Measurements from ENCODE around the gene RIIAD1. TPM values are rescaled to one million over a fixed set of nuclear protein-coding genes. Genes with fewer than 3 reads are reported as not detected.

The RIIAD1 gene
- total RNA-seq, 1 experiment from 2014 or later = not detected

DNA sequence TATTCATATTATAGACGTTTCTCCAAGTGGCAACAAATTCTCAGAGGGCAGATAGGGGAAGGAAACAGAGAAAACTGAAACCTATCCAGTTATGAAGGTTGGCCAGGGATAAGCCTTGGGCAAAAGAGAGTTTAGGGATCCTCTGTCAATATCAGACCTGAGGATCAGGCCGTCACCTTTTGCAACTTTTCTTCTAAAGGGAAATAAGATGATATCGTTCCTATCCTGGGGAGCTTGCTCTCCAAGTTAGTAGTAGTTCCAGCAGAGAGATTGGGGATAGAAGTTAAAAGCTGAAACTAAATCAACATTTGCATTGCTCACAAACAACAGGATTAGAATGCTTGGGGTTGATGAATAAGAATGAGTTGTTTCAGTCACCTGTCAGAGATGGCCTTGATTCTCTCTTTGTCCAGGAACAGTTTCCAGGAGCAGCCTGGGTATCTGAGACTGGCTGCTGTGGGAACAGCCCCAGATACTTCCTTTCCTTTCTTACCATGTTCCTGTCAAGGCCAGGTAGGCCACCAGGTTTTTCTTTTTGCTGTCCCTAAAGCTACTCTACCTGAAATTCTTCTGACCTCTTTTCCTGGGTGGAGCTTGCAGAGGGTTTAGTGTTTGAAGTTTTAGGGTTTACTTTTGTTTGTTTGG, 2.5 kb downstream of the RIIAD1 start:
- Mint-ChIP-seq H3K9me3 (no peaks in the 10 kb centered on the region), H3K27me3 (ENCODE audit: low read depth) (peaks cover 66% of the 10 kb centered on the region), H3K27ac (no peak overlapping the region), H3K4me1 (peaks cover 32% of the 10 kb centered on the region), H3K4me3 (no peak overlapping the region), H3K36me3 (no peaks in the 10 kb centered on the region)
- ATAC-seq = peak; percentile 8; the same call in 1 of the 2 replicates
- ChIA-PET CTCF (interaction anchor here (1.0 to 1.6 kb wide), 3 partner anchors 8 to 113 kb away, joined by 3 to 11 read pairs (median 4); partner anchors contain the start of gene CELF3), POLR2A (no interaction called here)
- TF ChIP-seq TEAD1 (CRISPR knock-in tag; IDR thresholded peaks at IDR 0.05) = no peak
- no peak for TF ChIP-seq SMAD3 (CRISPR knock-in tag; IDR thresholded peaks at IDR 0.05; ENCODE audit: borderline replicate concordance)
- TF ChIP-seq GRHL2 (CRISPR knock-in tag; IDR thresholded peaks at IDR 0.05; ENCODE audit: insufficient replicate concordance, severe bottlenecking) = no peak
- no peak for TF ChIP-seq ZNF232 (CRISPR knock-in tag; IDR thresholded peaks at IDR 0.05)
- TF ChIP-seq, protein P1, sequence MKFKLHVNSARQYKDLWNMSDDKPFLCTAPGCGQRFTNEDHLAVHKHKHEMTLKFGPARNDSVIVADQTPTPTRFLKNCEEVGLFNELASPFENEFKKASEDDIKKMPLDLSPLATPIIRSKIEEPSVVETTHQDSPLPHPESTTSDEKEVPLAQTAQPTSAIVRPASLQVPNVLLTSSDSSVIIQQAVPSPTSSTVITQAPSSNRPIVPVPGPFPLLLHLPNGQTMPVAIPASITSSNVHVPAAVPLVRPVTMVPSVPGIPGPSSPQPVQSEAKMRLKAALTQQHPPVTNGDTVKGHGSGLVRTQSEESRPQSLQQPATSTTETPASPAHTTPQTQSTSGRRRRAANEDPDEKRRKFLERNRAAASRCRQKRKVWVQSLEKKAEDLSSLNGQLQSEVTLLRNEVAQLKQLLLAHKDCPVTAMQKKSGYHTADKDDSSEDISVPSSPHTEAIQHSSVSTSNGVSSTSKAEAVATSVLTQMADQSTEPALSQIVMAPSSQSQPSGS (CRISPR knock-in tag; IDR thresholded peaks at IDR 0.05; ENCODE audit: borderline replicate concordance, low read depth) = no peak
- TF ChIP-seq EMX1 (CRISPR knock-in tag; IDR thresholded peaks at IDR 0.05) = no peak
- peak; percentile 73 for TF ChIP-seq PRDM15 (CRISPR knock-in tag; IDR thresholded peaks at IDR 0.05)
- no peak for DNase-seq (ENCODE audit: low spot score)

DNA sequence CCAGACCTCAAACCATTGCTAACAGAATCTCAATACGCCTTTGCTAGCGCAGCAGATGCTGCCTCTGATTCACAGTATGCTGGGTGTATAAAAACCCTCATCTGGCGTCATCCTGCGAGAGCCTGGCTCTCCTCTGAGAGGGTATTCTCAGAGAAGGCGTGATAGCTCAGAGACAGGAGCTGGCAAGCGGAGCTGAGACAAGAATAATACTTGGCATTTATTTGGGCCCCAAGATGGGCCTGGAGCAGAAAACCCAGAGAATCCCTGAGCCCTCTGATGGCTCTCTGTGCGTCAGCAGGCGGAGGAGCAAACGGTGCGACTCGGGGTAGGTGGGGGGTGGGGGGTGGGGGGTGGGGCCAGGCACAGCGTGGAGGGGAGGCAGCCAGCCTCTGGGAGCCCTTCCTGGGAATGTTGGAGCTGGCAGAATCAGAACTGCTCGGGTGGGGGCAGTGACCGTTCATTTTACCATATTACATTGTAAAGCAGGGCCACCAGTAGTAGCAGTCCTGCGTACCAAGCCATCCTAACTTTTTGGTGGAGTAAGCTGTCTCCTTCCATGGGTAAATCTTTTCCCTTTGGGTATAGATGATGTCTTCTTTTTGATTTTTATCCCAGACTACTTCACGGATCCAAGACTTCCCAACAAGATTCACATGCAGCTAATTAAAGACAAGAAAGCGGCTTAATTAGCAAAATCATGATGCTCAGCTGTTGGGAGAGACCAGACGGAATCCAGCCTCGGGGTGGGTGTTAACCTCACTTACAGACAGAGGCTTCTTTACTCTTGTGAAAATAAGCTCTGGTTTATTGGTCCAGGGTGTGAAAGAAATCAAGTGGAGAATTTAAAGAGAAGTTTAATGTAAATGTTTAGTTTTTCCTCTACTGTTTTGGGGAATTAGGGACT, 7.1 kb downstream of the RIIAD1 start:
- H3K9me3 Mint-ChIP-seq = no peaks in the 10 kb centered on the region
- H3K27ac Mint-ChIP-seq = no peak overlapping the region
- TF ChIP-seq RORB (CRISPR knock-in tag; IDR thresholded peaks at IDR 0.05) (no peak), ELF4 (CRISPR knock-in tag; IDR thresholded peaks at IDR 0.05; ENCODE audit: low read depth) (no peak), CBFB (CRISPR knock-in tag; IDR thresholded peaks at IDR 0.05; ENCODE audit: low read depth) (no peak)
- ChIA-PET POLR2A (interaction anchor here (0.9 to 2.1 kb wide), 3 partner anchors 12 to 215 kb away, joined by 3 to 7 read pairs (median 3); partner anchors contain the start of genes CELF3 and TUFT1), CTCF (interaction anchor here (0.6 to 5.5 kb wide), 10 partner anchors 12 to 375 kb away, joined by 3 to 44 read pairs (median 6); partner anchors contain the start of genes C2CD4D, CELF3 and TDRKH)
- ATAC-seq = peak; percentile 75
- H3K36me3 Mint-ChIP-seq = no peaks in the 10 kb centered on the region
- DNase-seq (ENCODE audit: low spot score) = no peak
- peaks cover 22% of the 10 kb centered on the region for H3K27me3 Mint-ChIP-seq (ENCODE audit: low read depth)
- peaks cover 32% of the 10 kb centered on the region for H3K4me1 Mint-ChIP-seq
- H3K4me3 Mint-ChIP-seq = peak overlapping the region; percentile 37

- CTCF ChIA-PET = interaction anchor here (1.0 to 5.5 kb wide), 7 partner anchors 13 to 111 kb away, joined by 3 to 44 read pairs (median 3); partner anchors contain the start of genes C2CD4D and CELF3
- no peaks in the 10 kb centered on the region for H3K9me3 Mint-ChIP-seq
- POLR2A ChIA-PET = interaction anchor here (0.9 to 2.1 kb wide), 2 partner anchors 13 to 189 kb away, joined by 3 to 7 read pairs; partner anchors contain the start of genes CELF3 and TUFT1
- H3K4me1 Mint-ChIP-seq = peaks cover 24% of the 10 kb centered on the region
- H3K27me3 Mint-ChIP-seq (ENCODE audit: low read depth) = peaks cover 12% of the 10 kb centered on the region
- DNase-seq (ENCODE audit: low spot score) = no peak
- H3K36me3 Mint-ChIP-seq = no peaks in the 10 kb centered on the region
- TF ChIP-seq ZBTB21 (CRISPR knock-in tag; IDR thresholded peaks at IDR 0.05; ENCODE audit: borderline replicate concordance) (no peak), ZNF232 (CRISPR knock-in tag; IDR thresholded peaks at IDR 0.05) (no peak), PRDM15 (CRISPR knock-in tag; IDR thresholded peaks at IDR 0.05) (0 out of 2 replicates have a peak, but pooled peaks have one; percentile 19)
- TF ChIP-seq, protein P2, sequence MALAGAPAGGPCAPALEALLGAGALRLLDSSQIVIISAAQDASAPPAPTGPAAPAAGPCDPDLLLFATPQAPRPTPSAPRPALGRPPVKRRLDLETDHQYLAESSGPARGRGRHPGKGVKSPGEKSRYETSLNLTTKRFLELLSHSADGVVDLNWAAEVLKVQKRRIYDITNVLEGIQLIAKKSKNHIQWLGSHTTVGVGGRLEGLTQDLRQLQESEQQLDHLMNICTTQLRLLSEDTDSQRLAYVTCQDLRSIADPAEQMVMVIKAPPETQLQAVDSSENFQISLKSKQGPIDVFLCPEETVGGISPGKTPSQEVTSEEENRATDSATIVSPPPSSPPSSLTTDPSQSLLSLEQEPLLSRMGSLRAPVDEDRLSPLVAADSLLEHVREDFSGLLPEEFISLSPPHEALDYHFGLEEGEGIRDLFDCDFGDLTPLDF (CRISPR knock-in tag; IDR thresholded peaks at IDR 0.05) = no peak
- no peak overlapping the region for H3K27ac Mint-ChIP-seq
- no peak for ATAC-seq
- no peak overlapping the region for H3K4me3 Mint-ChIP-seq
These were observed 8.0 kb downstream of the RIIAD1 start for GRCh38 chr1:151729157-151729965.
